ENCODE results near the gene TMX1.
"Not testable (repeated sequence)": the region's sequence is repeated elsewhere in the genome, so short reads cannot be mapped to it uniquely, and the experiment has no call there.

The TMX1 gene

GRCh38 chr14:51239813-51240803 lies at the start of gene TMX1:
TMX1 (plus strand) TSS chr14:51240247; CDS start chr14:51240293, 46 bp downstream.
- peaks cover 33% of the 10 kb centered on the region for H3K4me1 Mint-ChIP-seq (ENCODE audit: low read depth)
- H3K27me3 Mint-ChIP-seq = no peaks in the 10 kb centered on the region
- peaks cover 3% of the 10 kb centered on the region for H3K36me3 Mint-ChIP-seq
- H3K9me3 Mint-ChIP-seq (ENCODE audit: low read depth) = no peaks in the 10 kb centered on the region
- H3K4me3 Mint-ChIP-seq = no peak within 1 kb of the TSS
- no peak within 1 kb of the TSS for H3K27ac Mint-ChIP-seq

GRCh38 chr14:51201890-51202289 lies 38.2 kb upstream of the TMX1 start:
- Mint-ChIP-seq H3K27me3 (peaks cover 4% of the 10 kb centered on the region), H3K9me3 (ENCODE audit: low read depth) (peaks cover 4% of the 10 kb centered on the region), H3K4me1 (ENCODE audit: low read depth) (no peaks in the 10 kb centered on the region), H3K27ac (no peak overlapping the region), H3K36me3 (peaks cover 3% of the 10 kb centered on the region), H3K4me3 (no peak overlapping the region)

DNA sequence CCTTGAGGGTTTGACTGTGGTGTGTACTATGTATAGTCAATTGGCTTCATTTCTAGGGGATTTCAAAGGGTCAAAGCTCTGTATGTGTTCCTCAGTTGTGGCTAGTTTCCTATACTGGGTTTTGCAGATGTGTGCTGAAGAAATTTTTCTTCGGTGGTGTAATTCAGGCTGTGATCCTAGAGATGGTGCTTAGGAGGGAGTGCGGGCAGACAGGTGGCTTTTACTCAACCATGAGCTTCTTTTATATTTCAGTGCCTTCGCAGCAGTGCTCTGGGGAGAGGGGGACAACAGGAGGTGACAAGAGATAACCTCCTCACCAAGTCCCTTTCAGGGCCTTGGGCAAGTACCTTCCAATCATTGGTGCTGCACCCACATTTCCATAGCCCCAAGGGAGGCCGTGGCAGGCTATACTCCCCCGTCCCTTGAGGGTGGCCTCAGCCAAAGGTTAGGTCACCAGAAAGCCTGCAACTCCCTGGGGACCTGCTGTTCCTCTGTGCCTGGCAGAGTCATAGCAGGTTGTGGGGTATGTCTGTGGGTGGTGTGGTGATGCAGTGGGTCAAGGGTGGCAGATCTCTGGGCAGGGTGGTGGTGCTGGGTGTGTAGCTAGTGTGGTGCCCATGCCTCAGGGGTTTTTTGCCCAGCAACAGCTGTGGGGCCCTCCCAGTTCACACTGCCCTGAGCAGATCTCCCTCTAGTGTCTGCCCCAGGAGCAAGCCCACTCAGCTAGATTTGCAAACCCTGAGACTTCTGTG lies 37.0 kb upstream of the TMX1 start:
- Mint-ChIP-seq H3K36me3 (peaks cover 3% of the 10 kb centered on the region), H3K27me3 (peaks cover 9% of the 10 kb centered on the region), H3K4me3 (no peak overlapping the region), H3K4me1 (ENCODE audit: low read depth) (no peaks in the 10 kb centered on the region), H3K27ac (no peak overlapping the region), H3K9me3 (ENCODE audit: low read depth) (peaks cover 4% of the 10 kb centered on the region)

- H3K36me3 Mint-ChIP-seq = peaks cover 4% of the 10 kb centered on the region
- no peaks in the 10 kb centered on the region for H3K4me1 Mint-ChIP-seq (ENCODE audit: low read depth)
- H3K27ac Mint-ChIP-seq = no peak overlapping the region
- H3K9me3 Mint-ChIP-seq (ENCODE audit: low read depth) = peaks cover 4% of the 10 kb centered on the region
- no peak overlapping the region for H3K4me3 Mint-ChIP-seq
- H3K27me3 Mint-ChIP-seq = peaks cover 9% of the 10 kb centered on the region
These were observed 36.2 kb upstream of the TMX1 start for GRCh38 chr14:51203881-51204280.

DNA sequence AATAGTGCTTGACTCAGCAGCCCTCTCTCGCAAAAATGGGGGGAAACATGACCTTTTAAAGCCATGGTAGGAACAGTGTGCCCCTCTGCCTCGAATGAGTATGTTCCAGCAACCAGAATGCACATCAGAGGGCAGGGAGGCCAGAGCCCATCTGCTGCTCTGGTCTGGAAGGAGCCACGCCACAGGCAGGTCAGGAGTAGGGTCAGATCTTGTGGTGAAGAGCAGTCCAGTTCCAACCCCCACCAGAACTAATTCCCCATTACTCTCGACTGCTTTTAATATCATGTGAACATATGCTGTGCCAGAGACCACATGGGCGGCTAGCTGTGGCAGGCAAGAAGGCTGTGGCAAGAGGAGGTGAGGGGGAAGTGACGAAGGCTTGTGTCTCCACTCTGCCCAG lies 34.6 kb upstream of the TMX1 start:
- peaks cover 10% of the 10 kb centered on the region for H3K27me3 Mint-ChIP-seq
- H3K4me1 Mint-ChIP-seq (ENCODE audit: low read depth) = no peaks in the 10 kb centered on the region
- no peak overlapping the region for H3K4me3 Mint-ChIP-seq
- H3K27ac Mint-ChIP-seq = no peak overlapping the region
- H3K36me3 Mint-ChIP-seq = peaks cover 5% of the 10 kb centered on the region
- H3K9me3 Mint-ChIP-seq (ENCODE audit: low read depth) = peaks cover 4% of the 10 kb centered on the region

DNA sequence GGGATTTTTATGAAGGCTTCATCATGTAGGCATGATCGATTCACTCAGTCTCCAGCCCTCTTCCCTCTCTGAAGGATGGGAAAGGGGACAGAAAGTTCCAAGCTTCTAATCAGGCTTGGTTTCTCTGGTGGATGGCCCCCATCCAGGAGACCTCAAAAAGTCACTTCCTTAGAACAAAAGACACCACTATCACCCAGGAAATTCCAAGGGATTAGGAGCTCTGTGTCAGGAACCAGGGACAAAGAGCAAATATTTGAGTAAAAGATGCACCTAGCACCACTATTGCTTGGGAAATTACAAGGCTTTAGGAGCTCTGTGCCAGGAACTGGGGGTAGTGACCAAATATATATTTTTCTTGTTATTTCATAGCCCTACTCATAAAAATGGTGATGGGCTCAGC lies 33.6 kb upstream of the TMX1 start:
- Mint-ChIP-seq H3K9me3 (ENCODE audit: low read depth) (no peaks in the 10 kb centered on the region), H3K36me3 (peaks cover 5% of the 10 kb centered on the region)

GRCh38 chr14:51207621-51208020 lies 32.4 kb upstream of the TMX1 start:
- Mint-ChIP-seq H3K9me3 (ENCODE audit: low read depth) (no peaks in the 10 kb centered on the region), H3K4me1 (ENCODE audit: low read depth) (no peaks in the 10 kb centered on the region), H3K36me3 (peaks cover 5% of the 10 kb centered on the region), H3K27ac (no peak overlapping the region), H3K4me3 (no peak overlapping the region), H3K27me3 (peaks cover 10% of the 10 kb centered on the region)

More for the DNA sequence above, 33.6 kb upstream of the TMX1 start:
- Mint-ChIP-seq H3K27ac (no peak overlapping the region), H3K27me3 (peaks cover 10% of the 10 kb centered on the region), H3K4me1 (ENCODE audit: low read depth) (no peaks in the 10 kb centered on the region), H3K4me3 (no peak overlapping the region)

DNA sequence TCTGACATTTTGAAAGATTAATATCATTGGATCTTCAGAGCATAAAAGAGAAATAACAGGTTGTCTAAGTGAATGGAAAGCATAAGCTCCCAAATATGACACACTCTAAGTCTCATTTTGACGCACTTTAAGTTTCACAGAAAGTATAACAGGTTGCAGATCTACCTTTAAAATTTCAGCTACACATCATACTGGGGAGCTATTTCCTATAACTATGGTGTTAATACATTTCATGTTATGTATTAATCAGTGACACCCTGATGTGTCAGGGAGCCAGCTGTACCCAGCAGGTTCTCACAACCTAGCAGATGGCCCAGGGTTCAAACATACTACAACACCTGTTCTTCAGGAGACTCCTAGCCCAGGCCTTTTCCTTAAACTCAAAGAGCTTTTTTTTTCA lies 31.1 kb upstream of the TMX1 start:
- H3K27ac Mint-ChIP-seq = no peak overlapping the region
- H3K9me3 Mint-ChIP-seq (ENCODE audit: low read depth) = no peaks in the 10 kb centered on the region
- peaks cover 5% of the 10 kb centered on the region for H3K36me3 Mint-ChIP-seq
- no peak overlapping the region for H3K4me3 Mint-ChIP-seq
- peaks cover 10% of the 10 kb centered on the region for H3K27me3 Mint-ChIP-seq
- no peaks in the 10 kb centered on the region for H3K4me1 Mint-ChIP-seq (ENCODE audit: low read depth)

- Mint-ChIP-seq H3K27me3 (peaks cover 10% of the 10 kb centered on the region), H3K4me1 (ENCODE audit: low read depth) (no peaks in the 10 kb centered on the region), H3K36me3 (peaks cover 5% of the 10 kb centered on the region), H3K27ac (no peak overlapping the region), H3K9me3 (ENCODE audit: low read depth) (no peaks in the 10 kb centered on the region), H3K4me3 (no peak overlapping the region)
These were observed 30.6 kb upstream of the TMX1 start for GRCh38 chr14:51209457-51209856.

- Mint-ChIP-seq H3K27ac (no peak overlapping the region), H3K4me3 (no peak overlapping the region), H3K27me3 (peaks cover 10% of the 10 kb centered on the region), H3K9me3 (ENCODE audit: low read depth) (no peaks in the 10 kb centered on the region), H3K4me1 (ENCODE audit: low read depth) (no peaks in the 10 kb centered on the region), H3K36me3 (peaks cover 5% of the 10 kb centered on the region)
These were observed 29.5 kb upstream of the TMX1 start for GRCh38 chr14:51210594-51210993.

DNA sequence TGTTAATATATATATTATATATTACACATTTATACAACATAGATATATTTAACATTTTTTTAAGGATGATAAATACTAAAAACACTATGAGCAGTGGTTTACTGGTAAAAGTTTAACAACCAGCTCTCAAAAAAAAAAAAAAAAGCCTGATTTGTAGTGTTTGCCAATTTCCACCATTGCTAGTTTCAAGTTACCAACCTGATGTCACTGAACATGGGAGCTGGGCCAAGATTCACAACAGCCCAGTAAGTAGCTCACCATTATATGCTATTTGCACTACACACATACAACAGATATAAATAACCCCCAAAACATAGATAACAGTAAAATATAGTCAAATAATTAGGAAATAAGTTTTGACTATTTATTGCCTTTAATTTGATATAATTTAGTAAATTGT lies 28.9 kb upstream of the TMX1 start:
- Mint-ChIP-seq H3K4me3 (no peak overlapping the region), H3K4me1 (ENCODE audit: low read depth) (no peaks in the 10 kb centered on the region), H3K27ac (no peak overlapping the region), H3K9me3 (ENCODE audit: low read depth) (no peaks in the 10 kb centered on the region), H3K36me3 (peaks cover 5% of the 10 kb centered on the region), H3K27me3 (peaks cover 10% of the 10 kb centered on the region)

DNA sequence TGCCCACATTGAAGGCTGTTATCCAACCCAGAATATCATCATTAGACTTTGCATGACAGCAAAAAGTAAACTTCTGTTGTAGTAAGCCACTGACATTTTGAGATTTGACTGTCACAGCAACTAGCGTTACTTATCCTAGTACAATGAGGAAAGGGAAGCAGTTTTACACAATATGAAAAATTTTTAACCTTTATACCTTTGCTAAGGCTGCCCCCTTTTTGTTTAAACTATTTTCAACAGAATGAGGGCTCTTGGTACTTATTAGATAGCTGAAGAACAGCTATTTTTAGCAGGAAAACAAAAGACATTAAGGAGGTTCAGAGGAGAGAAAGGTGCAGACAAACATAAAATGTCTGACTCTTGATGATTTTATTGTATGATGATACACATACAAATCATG lies 23.4 kb upstream of the TMX1 start:
- peaks cover 2% of the 10 kb centered on the region for H3K27me3 Mint-ChIP-seq
- H3K36me3 Mint-ChIP-seq = peaks cover 2% of the 10 kb centered on the region
- H3K4me1 Mint-ChIP-seq (ENCODE audit: low read depth) = no peaks in the 10 kb centered on the region
- no peak overlapping the region for H3K27ac Mint-ChIP-seq
- H3K9me3 Mint-ChIP-seq (ENCODE audit: low read depth) = no peaks in the 10 kb centered on the region
- no peak overlapping the region for H3K4me3 Mint-ChIP-seq

GRCh38 chr14:51219473-51220448 lies 20.3 kb upstream of the TMX1 start:
- Mint-ChIP-seq H3K36me3 (peaks cover 8% of the 10 kb centered on the region), H3K9me3 (ENCODE audit: low read depth) (no peaks in the 10 kb centered on the region), H3K27ac (no peak overlapping the region), H3K4me3 (no peak overlapping the region), H3K27me3 (peaks cover 2% of the 10 kb centered on the region), H3K4me1 (ENCODE audit: low read depth) (no peaks in the 10 kb centered on the region)

DNA sequence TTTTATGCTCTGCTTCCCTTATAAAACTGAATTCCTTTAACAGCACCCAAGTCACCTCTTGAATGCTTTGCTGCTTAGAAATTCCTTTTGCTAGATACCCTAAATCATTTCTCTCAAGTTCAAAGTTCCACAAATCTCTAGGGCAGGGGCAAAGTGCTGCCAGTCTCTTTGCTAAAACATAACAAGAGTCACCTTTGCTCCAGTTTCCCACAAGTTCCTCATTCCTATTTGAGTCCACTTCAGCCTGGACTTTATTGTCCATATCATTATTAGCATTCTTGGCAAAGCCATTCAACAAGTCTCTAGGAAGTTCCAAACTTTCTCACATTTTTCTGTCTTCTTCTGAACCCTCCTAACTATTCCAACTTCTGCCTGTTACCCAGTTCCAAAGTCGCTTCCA lies 16.6 kb upstream of the TMX1 start:
- H3K27ac Mint-ChIP-seq; H3K4me3 Mint-ChIP-seq; H3K9me3 Mint-ChIP-seq (ENCODE audit: low read depth); H3K27me3 Mint-ChIP-seq; H3K4me1 Mint-ChIP-seq (ENCODE audit: low read depth); H3K36me3 Mint-ChIP-seq: not testable (repeated sequence)

Measured in activated naive CD8-positive, alpha-beta T cell (primary cell).